Lower lobe of right lung (tissue), 2 donors: ENCODE measurements around the gene MRPL1. TPM values are rescaled to one million over a fixed set of nuclear protein-coding genes. Genes with fewer than 3 reads are reported as not detected.
"Not testable (repeated sequence)": the region's sequence is repeated elsewhere in the genome, so short reads cannot be mapped to it uniquely, and the experiment has no call there.

ENCODE experiments used
- ATAC-seq, 2 donors: fragments of 200-7000 bp; cut with Tn5 transposase; one replicate each; pipeline ENCODE4 v1.9.1; 2020 to 2022; ENCODE audit warnings: mild to moderate bottlenecking in 2 of 2, moderate library complexity in 2 of 2
- DNase-seq: peaks from one replicate; pipeline ENCODE4 v3.0.0-alpha.2; 2020
- H3K27ac ChIP-seq: fragments of 200-600 bp; one replicate; pipeline ENCODE4 v1.8.0; 2022
- H3K27me3 ChIP-seq: fragments of 200-600 bp; one replicate; pipeline ENCODE4 v1.8.0; 2022; ENCODE audit warnings: low read depth
- H3K36me3 ChIP-seq: fragments of 200-600 bp; one replicate; pipeline ENCODE4 v1.8.0; 2022; ENCODE audit warnings: mild to moderate bottlenecking
- H3K4me1 ChIP-seq: fragments of 200-600 bp; one replicate; pipeline ENCODE4 v1.8.0; 2022
- H3K4me3 ChIP-seq: fragments of 200-600 bp; one replicate; pipeline ENCODE4 v1.8.0; 2022; ENCODE audit warnings: mild to moderate bottlenecking
- H3K9me3 ChIP-seq: fragments of 200-600 bp; one replicate; pipeline ENCODE4 v1.8.0; 2022
- intact Hi-C: fragments of 100-400 bp; cut with DNase I; formaldehyde crosslinking; loops from one replicate; pipeline ENCODE4 v1.11.0; 2022
- total RNA-seq: library from RNA; stranded (reverse); fragmentation: NEBNext Ultra II Directional; extraction: Animal tissue kit (Norgen Biotek cat#: 25700); gene quantifications from one replicate; pipeline ENCODE4 v1.2.1, GENCODE V29; 2021
- TF ChIP-seq, protein P1 (sequence below): fragments of 200-600 bp; IDR thresholded peaks from one replicate; pipeline ENCODE4 v1.8.0; 2022; ENCODE audit warnings: antibody characterized with exemption, mild to moderate bottlenecking
- donor health status: DM: no; HTN: yes; CAD: no; lungs with severe emphysema.

MRPL1 gene
- total RNA-seq, 1 donor from 2014 or later: 25.8 TPM

DNA sequence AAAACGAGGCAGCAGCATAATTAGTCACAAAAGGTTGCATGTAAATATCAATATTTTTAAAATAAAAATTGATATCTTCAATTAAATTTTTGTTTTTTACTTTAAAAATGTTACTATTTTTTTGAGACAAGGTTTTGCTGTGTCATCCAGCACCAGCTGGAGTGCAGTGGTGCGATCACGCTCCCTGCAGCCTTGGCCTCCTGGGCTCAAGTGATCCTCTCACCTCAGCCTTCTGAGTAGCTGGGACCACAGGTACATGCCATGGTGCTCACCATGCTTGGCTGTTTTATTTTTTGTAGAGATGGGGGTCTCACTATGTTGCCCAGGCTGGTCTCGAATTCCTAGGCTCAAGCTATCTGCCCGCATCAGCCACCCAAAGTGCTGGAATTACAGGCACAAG is 97.7 kb downstream of the MRPL1 start:
- no peaks in the 10 kb centered on the region for H3K36me3 ChIP-seq
- H3K9me3 ChIP-seq: no peaks in the 10 kb centered on the region
- DNase-seq (no peak), ATAC-seq (no peak)
- TF ChIP-seq, protein P1, sequence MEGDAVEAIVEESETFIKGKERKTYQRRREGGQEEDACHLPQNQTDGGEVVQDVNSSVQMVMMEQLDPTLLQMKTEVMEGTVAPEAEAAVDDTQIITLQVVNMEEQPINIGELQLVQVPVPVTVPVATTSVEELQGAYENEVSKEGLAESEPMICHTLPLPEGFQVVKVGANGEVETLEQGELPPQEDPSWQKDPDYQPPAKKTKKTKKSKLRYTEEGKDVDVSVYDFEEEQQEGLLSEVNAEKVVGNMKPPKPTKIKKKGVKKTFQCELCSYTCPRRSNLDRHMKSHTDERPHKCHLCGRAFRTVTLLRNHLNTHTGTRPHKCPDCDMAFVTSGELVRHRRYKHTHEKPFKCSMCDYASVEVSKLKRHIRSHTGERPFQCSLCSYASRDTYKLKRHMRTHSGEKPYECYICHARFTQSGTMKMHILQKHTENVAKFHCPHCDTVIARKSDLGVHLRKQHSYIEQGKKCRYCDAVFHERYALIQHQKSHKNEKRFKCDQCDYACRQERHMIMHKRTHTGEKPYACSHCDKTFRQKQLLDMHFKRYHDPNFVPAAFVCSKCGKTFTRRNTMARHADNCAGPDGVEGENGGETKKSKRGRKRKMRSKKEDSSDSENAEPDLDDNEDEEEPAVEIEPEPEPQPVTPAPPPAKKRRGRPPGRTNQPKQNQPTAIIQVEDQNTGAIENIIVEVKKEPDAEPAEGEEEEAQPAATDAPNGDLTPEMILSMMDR: no peak
- H3K27ac ChIP-seq: no peak overlapping the region
- no peaks in the 10 kb centered on the region for H3K27me3 ChIP-seq
- no peaks in the 10 kb centered on the region for H3K4me1 ChIP-seq
- intact Hi-C loops: no loop called here
- no peak overlapping the region for H3K4me3 ChIP-seq

DNA sequence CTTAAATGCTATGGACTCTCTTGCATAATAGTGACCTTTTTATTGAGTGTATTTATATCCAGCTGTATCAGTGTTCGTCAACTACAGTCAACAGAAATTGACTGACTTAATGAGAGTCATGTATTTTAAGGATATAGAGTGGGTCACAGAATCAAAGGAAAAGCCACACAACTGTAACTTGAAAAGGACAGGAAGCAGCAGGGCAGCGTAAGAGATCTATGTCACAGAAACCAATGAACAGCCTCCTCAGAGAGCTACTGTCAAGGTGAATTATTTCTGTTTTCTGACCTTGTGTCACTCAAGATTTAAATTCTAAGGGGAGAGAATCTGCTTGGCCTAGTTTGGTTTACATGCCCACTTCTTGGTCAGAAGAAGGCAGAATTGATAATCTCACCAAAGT is 100.4 kb downstream of the MRPL1 start:
- DNase-seq (no peak), ATAC-seq (no peak)
- Histone ChIP-seq H3K27ac (no peak overlapping the region), H3K4me3 (no peak overlapping the region), H3K36me3 (no peaks in the 10 kb centered on the region), H3K9me3 (no peaks in the 10 kb centered on the region), H3K4me1 (no peaks in the 10 kb centered on the region), H3K27me3 (no peaks in the 10 kb centered on the region)
- TF ChIP-seq, protein P1: no peak
- intact Hi-C loops: no loop called here

DNA sequence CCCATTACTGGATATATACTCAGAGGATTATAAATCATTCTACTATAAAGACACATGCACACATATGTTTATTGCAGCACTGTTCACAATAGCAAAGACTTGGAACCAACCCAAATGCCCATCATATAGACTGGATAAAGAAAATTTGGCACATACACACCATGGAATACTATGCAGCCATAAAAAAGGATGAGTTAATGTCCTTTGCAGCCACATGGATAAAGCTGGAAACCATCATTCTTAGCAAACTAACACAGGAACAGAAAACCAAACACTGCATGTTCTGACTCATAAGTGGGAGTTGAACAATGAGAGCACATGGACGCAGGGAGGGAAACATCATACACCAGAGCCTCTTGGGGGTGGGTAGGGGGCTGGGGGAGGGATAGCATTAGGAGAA is 111.0 kb downstream of the MRPL1 start:
- DNase-seq, H3K9me3 ChIP-seq, ATAC-seq, H3K4me3 ChIP-seq, H3K36me3 ChIP-seq, H3K4me1 ChIP-seq, intact Hi-C loops, H3K27ac ChIP-seq, H3K27me3 ChIP-seq: not testable (repeated sequence)

DNA sequence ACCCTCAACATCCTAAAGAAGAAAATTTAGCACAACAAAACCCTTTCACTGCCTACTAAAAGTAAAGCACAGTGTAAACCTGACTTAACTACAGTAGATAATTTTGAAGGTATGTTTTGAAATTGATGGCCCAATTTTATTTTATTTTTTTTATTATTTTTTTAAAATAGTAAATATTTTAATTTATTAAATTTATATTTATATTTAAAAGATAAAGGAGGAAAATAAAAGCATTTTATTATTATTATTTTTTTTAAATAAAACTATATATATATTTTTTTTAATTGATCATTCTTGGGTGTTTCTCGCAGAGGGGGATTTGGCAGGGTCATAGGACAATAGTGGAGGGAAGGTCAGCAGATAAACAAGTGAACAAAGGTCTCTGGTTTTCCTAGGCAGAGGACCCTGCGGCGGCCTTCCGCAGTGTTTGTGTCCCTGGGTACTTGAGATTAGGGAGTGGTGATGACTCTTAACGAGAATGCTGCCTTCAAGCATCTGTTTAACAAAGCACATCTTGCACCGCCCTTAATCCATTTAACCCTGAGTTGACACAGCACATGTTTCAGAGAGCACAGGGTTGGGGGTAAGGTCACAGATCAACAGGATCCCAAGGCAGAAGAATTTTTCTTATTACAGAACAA is 120.4 kb downstream of the MRPL1 start:
- H3K27ac ChIP-seq, H3K9me3 ChIP-seq, H3K4me1 ChIP-seq, H3K4me3 ChIP-seq, H3K27me3 ChIP-seq, DNase-seq, ATAC-seq, H3K36me3 ChIP-seq, intact Hi-C loops: not testable (repeated sequence)

DNA sequence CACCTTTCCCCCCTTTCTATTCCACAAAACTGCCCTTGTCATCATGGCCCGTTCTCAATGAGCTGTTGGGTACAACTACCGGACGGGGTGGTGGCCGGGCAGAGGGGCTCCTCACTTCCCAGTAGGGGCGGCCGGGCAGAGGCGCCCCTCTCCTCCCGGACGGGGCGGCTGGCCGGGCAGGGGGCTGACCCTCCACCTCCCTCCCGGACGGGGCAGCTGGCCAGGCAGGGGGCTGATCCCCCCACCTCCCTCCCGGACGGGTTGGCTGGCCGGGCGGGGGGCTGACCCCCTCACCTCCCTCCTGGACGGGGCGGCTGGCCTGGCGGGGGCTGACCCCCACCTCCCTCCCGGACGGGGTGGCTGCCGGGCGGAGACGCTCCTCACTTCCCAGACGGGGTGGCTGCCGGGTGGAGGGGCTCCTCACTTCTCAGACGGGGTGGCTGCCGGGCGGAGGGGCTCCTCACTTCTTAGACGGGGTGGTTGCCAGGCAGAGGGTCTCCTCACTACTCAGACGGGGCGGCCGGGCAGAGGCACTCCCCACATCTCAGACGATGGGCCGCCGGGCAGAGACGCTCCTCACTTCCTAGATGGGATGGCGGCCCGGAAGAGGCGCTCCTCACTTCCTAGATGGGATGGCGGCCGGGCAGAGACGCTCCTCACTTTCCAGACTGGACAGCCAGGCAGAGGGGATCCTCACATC is 121.1 kb downstream of the MRPL1 start:
- H3K27ac ChIP-seq, H3K9me3 ChIP-seq, H3K4me3 ChIP-seq, intact Hi-C loops, H3K27me3 ChIP-seq, H3K36me3 ChIP-seq, DNase-seq, ATAC-seq, H3K4me1 ChIP-seq: not testable (repeated sequence)

DNA sequence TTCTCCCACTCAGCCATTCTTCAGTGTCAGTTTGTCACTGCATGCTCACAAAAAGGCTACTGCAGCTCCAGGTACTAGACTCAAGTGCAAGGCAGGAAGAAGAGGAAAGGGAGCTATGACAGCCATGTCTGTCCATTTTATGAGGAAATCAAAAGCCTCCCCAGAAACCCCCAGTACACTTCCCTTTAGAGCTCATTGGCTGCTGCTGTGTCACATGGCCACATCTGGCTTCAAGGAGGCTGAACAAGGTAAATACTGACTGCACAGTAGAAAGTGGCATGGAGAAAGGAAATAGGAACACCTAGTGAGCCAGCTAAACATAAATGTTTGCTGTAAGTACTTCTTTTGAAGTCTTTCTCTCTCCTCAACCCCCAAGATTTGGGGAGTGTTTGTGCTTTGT is 127.3 kb downstream of the MRPL1 start:
- no peak for ATAC-seq
- TF ChIP-seq, protein P1: no peak
- no peak overlapping the region for H3K27ac ChIP-seq
- no peaks in the 10 kb centered on the region for H3K27me3 ChIP-seq
- no peaks in the 10 kb centered on the region for H3K4me1 ChIP-seq
- DNase-seq: no peak
- H3K9me3 ChIP-seq: no peaks in the 10 kb centered on the region
- intact Hi-C loops: no loop called here
- H3K36me3 ChIP-seq: no peaks in the 10 kb centered on the region
- H3K4me3 ChIP-seq: no peak overlapping the region

DNA sequence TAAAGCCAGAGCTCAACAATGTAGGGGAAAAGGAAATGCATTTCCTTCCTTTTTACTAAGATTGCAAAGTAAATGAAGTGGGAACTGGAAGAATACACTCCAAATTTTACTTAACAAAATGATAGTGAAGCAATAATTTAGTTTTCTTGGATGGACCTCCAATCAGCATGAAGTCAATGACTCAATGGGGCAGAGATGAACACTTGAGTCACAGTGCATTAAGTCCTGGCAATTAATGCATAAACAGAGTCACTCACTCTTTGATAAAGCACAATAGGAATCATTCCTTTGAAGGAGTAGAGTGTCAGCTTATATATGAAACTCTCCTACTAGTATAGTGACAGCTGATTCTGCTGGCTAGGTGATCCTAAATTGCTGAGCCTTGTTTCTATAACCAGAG is 127.8 kb downstream of the MRPL1 start:
- Histone ChIP-seq H3K9me3 (no peaks in the 10 kb centered on the region), H3K27ac (no peak overlapping the region), H3K4me1 (no peaks in the 10 kb centered on the region), H3K4me3 (no peak overlapping the region), H3K36me3 (no peaks in the 10 kb centered on the region), H3K27me3 (no peaks in the 10 kb centered on the region)
- intact Hi-C loops: no loop called here
- DNase-seq: no peak
- TF ChIP-seq, protein P1: no peak
- no peak for ATAC-seq
